ENCODE data around the gene SNAP91. TPM values are rescaled to one million over a fixed set of nuclear protein-coding genes. Genes with fewer than 3 reads are reported as not detected.

SNAP91 gene
- total and polyA plus RNA-seq, 9 of the 15 experiments (the other 6 are each of a cell fraction or from before 2014, with no cell fraction given) = not detected

GRCh38 chr6:83685481-83685880 is 23.4 kb downstream of the SNAP91 start (continued):
- no peak for TF ChIP-seq UBTF (IDR thresholded peaks at IDR 0.05; ENCODE audit: borderline replicate concordance in 1 of 2, low read depth in 2 of 2, low read length in 2 of 2)
- TF ChIP-seq SIRT6 (IDR thresholded peaks at IDR 0.05; ENCODE audit: low read depth, low read length) = no peak
- TF ChIP-seq MAFG (tag; conservative IDR thresholded peaks at IDR 0.05) = no peak
- TF ChIP-seq SNAPC5 (CRISPR knock-in tag; IDR thresholded peaks at IDR 0.05) = no peak
- TF ChIP-seq MITF (IDR thresholded peaks at IDR 0.05) = no peak
- TF ChIP-seq MYC (IDR thresholded peaks at IDR 0.05; ENCODE audit: low read depth, low read length) = no peak
- TF ChIP-seq MYC (CRISPR knock-in tag; IDR thresholded peaks at IDR 0.05; ENCODE audit: borderline replicate concordance, low read depth) = no peak
- no peak for TF ChIP-seq BRF2 (IDR thresholded peaks at IDR 0.05; ENCODE audit: borderline replicate concordance, insufficient read depth, insufficient read length)
- no peak for TF ChIP-seq ZBTB43 (CRISPR knock-in tag; IDR thresholded peaks at IDR 0.05)
- TF ChIP-seq THRA (IDR thresholded peaks at IDR 0.05) = no peak

All from K562 (cell line).